ENCODE results near the gene TH.

- TF ChIP-seq ZNF398 (CRISPR knock-in tag; IDR thresholded peaks at IDR 0.05) (no peak), HNRNPLL (IDR thresholded peaks at IDR 0.05; ENCODE audit: low read depth, low read length, poor library complexity, severe bottlenecking) (no peak), MAFK (IDR thresholded peaks at IDR 0.05; ENCODE audit: low read length) (no peak)
These were observed 42.9 kb downstream of the TH start for GRCh38 chr11:2128511-2129307.

Data from K562 (cell line).